ENCODE results near the gene DDX50.

Gene DDX50

GRCh38 chr10:68988530-68989316 lies 87.6 kb downstream of the DDX50 start, which contains the start of gene KIFBP:
Gene KIFBP, plus strand, starts transcription at chr10:68988803. Its CDS starts 30 bp downstream, at chr10:68988833.
- peak; percentile 95 to 97 for DNase-seq

DNA sequence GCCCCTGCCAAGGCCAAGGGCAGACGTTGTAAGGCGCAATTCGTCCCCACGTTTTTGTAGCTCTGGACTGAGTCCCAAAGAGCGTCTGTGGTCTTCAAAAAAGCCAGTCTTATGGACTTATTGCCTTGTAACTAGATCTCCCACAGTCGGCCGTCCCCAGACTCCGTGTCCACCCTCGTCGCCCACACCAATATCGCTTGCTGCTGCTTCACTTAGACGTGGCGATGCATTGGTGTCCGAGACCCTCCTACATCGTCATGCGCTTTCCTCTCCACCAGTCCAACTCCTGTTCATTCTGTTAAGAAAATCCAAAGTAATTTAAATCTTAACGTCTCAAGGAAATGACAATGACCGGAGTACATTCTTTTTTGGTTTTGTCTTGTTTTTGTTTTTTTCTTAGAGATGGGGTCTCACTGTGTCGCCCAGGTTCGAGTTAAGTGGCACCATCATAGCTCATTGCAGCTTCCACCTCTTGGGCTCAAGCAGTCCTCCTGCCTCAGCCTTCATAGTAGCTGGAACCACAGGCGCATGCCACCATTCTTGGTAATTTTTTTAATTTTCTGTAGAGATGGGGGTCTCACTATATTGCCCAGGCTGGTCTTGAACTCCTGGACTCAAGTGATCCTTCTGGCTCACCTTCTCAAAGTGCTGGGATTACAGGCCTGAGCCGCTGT lies 88.3 kb downstream of the DDX50 start:
- no peak for DNase-seq

- no peak for DNase-seq
Observed at GRCh38 chr10:68992636-68993440, 91.7 kb downstream of the DDX50 start.
